ENCODE results near the gene KIF13A.

The KIF13A gene

GRCh38 chr6:17798477-17799154 lies 188.8 kb downstream of the KIF13A start:
- TF ChIP-seq ZFX (IDR thresholded peaks at IDR 0.05; ENCODE audit: borderline replicate concordance) (no peak), CTCF (IDR thresholded peaks at IDR 0.05) (no peak)
- no peak overlapping the region for H3K27ac ChIP-seq

GRCh38 chr6:17790489-17790888 lies 196.9 kb downstream of the KIF13A start:
- no peak overlapping the region for H3K27ac ChIP-seq
- TF ChIP-seq CTCF (IDR thresholded peaks at IDR 0.05) (no peak), ZFX (IDR thresholded peaks at IDR 0.05; ENCODE audit: borderline replicate concordance) (no peak)

- no peak for TF ChIP-seq ZFX (IDR thresholded peaks at IDR 0.05; ENCODE audit: borderline replicate concordance)
- TF ChIP-seq CTCF (IDR thresholded peaks at IDR 0.05), result no peak
- H3K27ac ChIP-seq, result no peak overlapping the region
Measured at GRCh38 chr6:17785094-17785787, 202.2 kb downstream of the KIF13A start.

GRCh38 chr6:17780061-17780460 lies 207.4 kb downstream of the KIF13A start:
- no peak for TF ChIP-seq CTCF (IDR thresholded peaks at IDR 0.05)
- H3K27ac ChIP-seq, result no peak overlapping the region

GRCh38 chr6:17771609-17772008 lies 215.8 kb downstream of the KIF13A start:
- TF ChIP-seq CTCF (IDR thresholded peaks at IDR 0.05) (no peak), ZFX (IDR thresholded peaks at IDR 0.05; ENCODE audit: borderline replicate concordance) (no peak)

GRCh38 chr6:17768881-17769280 lies 218.6 kb downstream of the KIF13A start:
- TF ChIP-seq ZFX (IDR thresholded peaks at IDR 0.05; ENCODE audit: borderline replicate concordance), result no peak
- TF ChIP-seq CTCF (IDR thresholded peaks at IDR 0.05), result no peak
- no peak overlapping the region for H3K27ac ChIP-seq

More at GRCh38 chr6:17771609-17772008, 215.8 kb downstream of the KIF13A start:
- H3K27ac ChIP-seq, result no peak overlapping the region

- no peak overlapping the region for H3K27ac ChIP-seq
Measured at GRCh38 chr6:17768388-17768787, 219.0 kb downstream of the KIF13A start.

More at GRCh38 chr6:17768388-17768787, 219.0 kb downstream of the KIF13A start:
- TF ChIP-seq CTCF (IDR thresholded peaks at IDR 0.05) (no peak), ZFX (IDR thresholded peaks at IDR 0.05; ENCODE audit: borderline replicate concordance) (no peak)

Measured in 22Rv1 (cell line).